NB4 (cell line): ENCODE measurements around the gene DCLK1.

Experiments used
- DNase-seq: peaks from one replicate; pipeline ENCODE4 v3.0.0; 2010; ENCODE audit warnings: low read depth
- H3K4me3 ChIP-seq: one replicate; pipeline ENCODE4 v1.5.1; 2011; ENCODE audit warnings: mild to moderate bottlenecking, low read depth, low read length, moderate library complexity
- CTCF ChIP-seq: IDR thresholded peaks from one replicate; pipeline ENCODE4 v1.5.1; 2012; ENCODE audit warnings: low read depth, low read length
- MAX ChIP-seq: IDR thresholded peaks from 2 replicates; pipeline ENCODE4 v1.6.1; 2011; ENCODE audit warnings: low read depth, low read length
- MYC ChIP-seq: IDR thresholded peaks from 2 replicates; pipeline ENCODE4 v1.6.1; 2011; ENCODE audit warnings: low read depth, low read length
- POLR2A ChIP-seq: IDR thresholded peaks from 2 replicates; pipeline ENCODE4 v1.6.1; 2011; ENCODE audit warnings: mild to moderate bottlenecking; ENCODE audit not compliant: insufficient read length; ENCODE audit errors: extremely low read depth

The DCLK1 gene

GRCh38 chr13:35995136-35995535 lies 136.0 kb downstream of the DCLK1 start:
- H3K4me3 ChIP-seq, result no peak overlapping the region
- no peak for DNase-seq
- TF ChIP-seq CTCF (no peak), POLR2A (no peak), MAX (no peak), MYC (no peak)

GRCh38 chr13:35994131-35994966 lies 136.8 kb downstream of the DCLK1 start:
- H3K4me3 ChIP-seq, result no peak overlapping the region
- DNase-seq, result no peak
- TF ChIP-seq POLR2A (no peak), MYC (no peak), MAX (no peak), CTCF (no peak)

- H3K4me3 ChIP-seq, result no peak overlapping the region
- DNase-seq, result no peak
- TF ChIP-seq MAX, result no peak
- TF ChIP-seq CTCF, result no peak
- no peak for TF ChIP-seq POLR2A
- no peak for TF ChIP-seq MYC
Measured at GRCh38 chr13:35993686-35994085, 137.5 kb downstream of the DCLK1 start.

GRCh38 chr13:35992964-35993363 lies 138.2 kb downstream of the DCLK1 start:
- TF ChIP-seq MAX (no peak), POLR2A (no peak)
- H3K4me3 ChIP-seq, result no peak overlapping the region
- no peak for DNase-seq

- no peak overlapping the region for H3K4me3 ChIP-seq
- DNase-seq, result no peak
- no peak for TF ChIP-seq POLR2A
- TF ChIP-seq CTCF, result peak; percentile 21
Measured at GRCh38 chr13:35990196-35990595, 141.0 kb downstream of the DCLK1 start.

GRCh38 chr13:35988648-35989081 lies 142.5 kb downstream of the DCLK1 start:
- no peak overlapping the region for H3K4me3 ChIP-seq
- TF ChIP-seq POLR2A (no peak), MAX (no peak), CTCF (no peak), MYC (no peak)
- DNase-seq, result no peak
